Right lobe of liver (tissue), 4 donors: ENCODE data around the gene GSG1L.

Source experiments
- POLR2A ChIP-seq: fragments of 450-650 bp; IDR thresholded peaks from one replicate; pipeline ENCODE4 v1.6.1; 2017; ENCODE audit warnings: antibody characterized with exemption, mild to moderate bottlenecking
- TF ChIP-seq, protein P1 (sequence below), 4 donors: fragments of 200-600 bp in 3 of 4; fragments of 450-650 bp in 1 of 4; IDR thresholded peaks; one replicate each; pipeline versions ENCODE4 v1.5.1 to v1.8.0; 2016 to 2022; ENCODE audit warnings: antibody characterized with exemption in 4 of 4, mild to moderate bottlenecking in 2 of 4
- donor health status: DM: no; HTN: no; CAD: no.
- donor health status: DM: no; HTN: no; CAD: no.
- donor health status: DM: no; HTN: yes; CAD: no.

DNA sequence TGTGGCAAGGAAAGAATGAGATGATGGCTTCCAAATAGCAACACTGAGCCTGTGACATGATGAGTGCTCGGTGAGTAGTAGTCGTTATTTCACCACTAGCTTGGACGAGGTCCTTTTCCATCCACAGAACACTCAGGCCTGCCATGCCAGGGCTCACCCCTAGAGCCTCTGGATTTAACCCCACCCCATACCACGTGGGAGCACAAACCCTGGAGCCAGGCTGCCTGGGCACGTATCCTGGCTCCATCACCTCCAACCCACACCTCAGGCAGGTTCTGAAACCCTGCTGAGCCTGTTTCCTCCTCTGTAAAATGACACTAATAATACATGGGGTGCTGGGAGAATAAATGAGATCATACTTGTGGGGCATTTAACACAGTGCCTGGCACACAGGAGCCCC, 321.2 kb downstream of the GSG1L start:
- TF ChIP-seq POLR2A: no peak
- TF ChIP-seq, protein P1, sequence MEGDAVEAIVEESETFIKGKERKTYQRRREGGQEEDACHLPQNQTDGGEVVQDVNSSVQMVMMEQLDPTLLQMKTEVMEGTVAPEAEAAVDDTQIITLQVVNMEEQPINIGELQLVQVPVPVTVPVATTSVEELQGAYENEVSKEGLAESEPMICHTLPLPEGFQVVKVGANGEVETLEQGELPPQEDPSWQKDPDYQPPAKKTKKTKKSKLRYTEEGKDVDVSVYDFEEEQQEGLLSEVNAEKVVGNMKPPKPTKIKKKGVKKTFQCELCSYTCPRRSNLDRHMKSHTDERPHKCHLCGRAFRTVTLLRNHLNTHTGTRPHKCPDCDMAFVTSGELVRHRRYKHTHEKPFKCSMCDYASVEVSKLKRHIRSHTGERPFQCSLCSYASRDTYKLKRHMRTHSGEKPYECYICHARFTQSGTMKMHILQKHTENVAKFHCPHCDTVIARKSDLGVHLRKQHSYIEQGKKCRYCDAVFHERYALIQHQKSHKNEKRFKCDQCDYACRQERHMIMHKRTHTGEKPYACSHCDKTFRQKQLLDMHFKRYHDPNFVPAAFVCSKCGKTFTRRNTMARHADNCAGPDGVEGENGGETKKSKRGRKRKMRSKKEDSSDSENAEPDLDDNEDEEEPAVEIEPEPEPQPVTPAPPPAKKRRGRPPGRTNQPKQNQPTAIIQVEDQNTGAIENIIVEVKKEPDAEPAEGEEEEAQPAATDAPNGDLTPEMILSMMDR (IDR thresholded peaks at IDR 0.05): no peak
